ENCODE measurements around the gene MYL9. TPM values are rescaled to one million over a fixed set of nuclear protein-coding genes. Genes with fewer than 3 reads are reported as not detected.

The MYL9 gene
- total RNA-seq, 1 donor from 2014 or later, result 128 TPM

DNA sequence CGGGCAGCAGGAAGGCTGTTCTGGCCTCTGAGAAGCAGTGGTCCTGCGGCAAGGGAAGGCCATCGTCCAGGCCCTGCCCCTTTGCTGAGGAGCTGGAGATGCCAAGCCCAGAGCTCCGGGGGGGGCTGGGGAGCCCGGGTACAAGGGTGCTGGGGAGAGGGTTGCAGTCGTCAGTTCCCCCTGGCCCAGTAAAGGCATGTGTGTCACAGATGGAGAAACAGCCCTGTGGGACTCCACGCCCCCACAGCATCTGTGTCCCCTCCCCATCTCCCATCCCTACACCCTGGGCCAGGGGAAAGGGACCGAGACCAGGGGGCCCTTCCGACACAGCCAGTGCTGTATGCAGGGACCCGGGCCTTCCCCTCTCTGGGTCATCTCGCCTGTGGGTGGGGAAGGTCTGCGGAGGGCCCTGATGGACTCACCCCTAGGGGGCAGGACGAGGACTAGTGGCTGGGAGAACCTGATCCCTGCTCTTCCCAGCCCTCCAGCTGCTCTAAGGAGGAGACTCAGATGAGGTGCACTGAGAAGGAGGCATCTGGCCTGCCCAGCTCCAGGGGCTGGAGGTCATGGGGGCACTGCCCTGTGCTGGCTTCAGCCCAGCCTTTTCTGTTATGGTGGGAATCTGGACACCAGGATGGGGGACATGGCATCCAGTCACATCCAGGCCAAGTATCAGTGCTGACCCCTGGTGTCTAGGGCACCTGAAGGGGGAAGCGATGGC lies 609 bp downstream of the MYL9 start:
- no peaks in the 10 kb centered on the region for H3K36me3 Mint-ChIP-seq (ENCODE audit: low read depth, unreplicated experiment)
- TF ChIP-seq CTCF (IDR thresholded peaks at IDR 0.05; ENCODE audit: unreplicated experiment), result peak; percentile 53
- H3K4me1 Mint-ChIP-seq (ENCODE audit: unreplicated experiment), result peaks cover 18% of the 10 kb centered on the region
- no peaks in the 10 kb centered on the region for H3K9me3 Mint-ChIP-seq (ENCODE audit: unreplicated experiment)
- H3K27ac Mint-ChIP-seq (ENCODE audit: unreplicated experiment), result no peak overlapping the region
- peaks cover 17% of the 10 kb centered on the region for H3K27me3 Mint-ChIP-seq (ENCODE audit: unreplicated experiment)
- peak; percentile 69 for DNase-seq (ENCODE audit: low spot score)
- H3K4me3 Mint-ChIP-seq (ENCODE audit: unreplicated experiment), result peak overlapping the region; percentile 84

DNA sequence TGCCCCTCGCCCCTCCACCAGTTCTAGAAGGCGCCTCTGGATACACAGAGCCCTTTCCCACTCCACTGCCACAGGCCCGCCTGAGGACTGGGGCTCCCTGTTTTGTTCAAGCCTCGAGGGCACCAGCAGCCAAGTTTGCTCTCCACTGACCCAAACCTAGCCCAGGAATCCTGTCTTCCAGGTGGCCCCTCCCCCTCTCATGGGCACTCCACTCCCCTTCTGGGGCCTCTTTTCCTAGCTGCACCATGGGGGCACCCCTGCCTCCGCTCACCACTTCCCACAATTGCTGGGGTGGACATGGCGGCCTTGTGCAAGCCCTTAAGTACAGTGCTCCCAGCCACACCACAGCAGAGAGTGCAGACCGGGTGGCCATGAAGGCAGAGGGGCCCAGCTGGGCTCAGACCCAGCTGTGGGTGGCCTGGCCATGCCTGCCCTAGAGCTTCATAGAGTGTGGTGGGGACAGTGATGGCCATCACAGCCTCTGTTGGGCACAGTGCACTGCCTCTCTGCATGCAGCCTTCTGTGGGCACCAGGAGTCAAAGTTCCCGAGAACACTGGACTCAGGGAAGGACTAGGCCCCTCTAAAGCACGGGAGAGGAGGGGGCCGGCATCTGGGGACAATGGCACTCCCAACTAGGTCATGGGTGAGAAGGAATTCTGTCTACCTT lies 1.3 kb downstream of the MYL9 start:
- TF ChIP-seq CTCF (IDR thresholded peaks at IDR 0.05; ENCODE audit: unreplicated experiment), result no peak
- no peak for DNase-seq (ENCODE audit: low spot score)

DNA sequence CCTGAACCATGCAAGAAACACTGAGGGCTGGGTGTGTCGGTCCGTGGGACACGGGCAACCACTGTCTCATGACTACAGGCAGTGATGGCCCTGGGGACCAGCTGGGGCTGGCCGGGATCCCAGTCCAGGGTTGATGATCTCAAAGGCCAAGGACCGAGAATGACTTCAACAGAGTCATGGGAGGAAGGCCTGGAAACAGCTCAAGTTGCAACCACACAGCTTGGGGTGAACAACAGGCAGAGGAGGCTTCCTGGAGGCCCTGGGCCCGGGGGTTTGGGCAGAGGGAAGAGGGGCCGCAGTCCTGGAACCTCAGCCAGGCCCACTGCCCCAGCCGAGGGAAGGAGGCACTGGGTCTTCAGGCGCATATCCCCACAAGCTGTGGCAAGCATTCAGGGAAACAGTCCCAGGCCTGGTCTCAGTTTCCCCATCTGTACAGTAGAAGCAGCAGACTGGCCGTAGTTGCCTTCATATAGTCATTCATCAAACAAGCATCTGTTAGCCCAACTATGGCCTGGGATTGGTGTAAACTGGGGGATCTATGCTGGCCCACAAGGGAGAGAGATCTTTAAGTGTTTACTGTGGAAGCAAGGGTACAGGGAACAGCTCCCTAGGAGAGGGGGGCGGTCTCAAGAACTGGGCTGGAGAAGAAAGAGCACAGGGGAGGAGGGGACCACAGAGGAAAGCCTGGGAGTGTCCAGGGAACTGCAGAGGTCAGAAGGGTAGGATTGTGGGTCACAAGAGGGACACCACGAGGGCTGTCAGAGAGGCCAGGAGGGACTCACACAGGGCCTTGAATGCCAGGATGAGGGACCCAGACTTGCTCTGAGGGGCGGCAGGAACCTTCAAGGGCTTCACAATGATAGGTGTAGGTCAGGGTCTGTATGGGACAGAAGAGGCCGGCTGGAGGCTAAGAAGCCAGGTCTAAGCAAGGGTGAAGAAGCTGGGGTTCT lies 2.1 kb downstream of the MYL9 start:
- Mint-ChIP-seq H3K27ac (ENCODE audit: unreplicated experiment) (peak overlapping the region; percentile 53), H3K36me3 (ENCODE audit: low read depth, unreplicated experiment) (peaks cover 3% of the 10 kb centered on the region), H3K27me3 (ENCODE audit: unreplicated experiment) (peaks cover 20% of the 10 kb centered on the region), H3K9me3 (ENCODE audit: unreplicated experiment) (no peaks in the 10 kb centered on the region), H3K4me3 (ENCODE audit: unreplicated experiment) (no peak overlapping the region), H3K4me1 (ENCODE audit: unreplicated experiment) (peaks cover 18% of the 10 kb centered on the region)
- no peak for DNase-seq (ENCODE audit: low spot score)
- TF ChIP-seq CTCF (IDR thresholded peaks at IDR 0.05; ENCODE audit: unreplicated experiment), result no peak

More for the DNA sequence above, 1.3 kb downstream of the MYL9 start:
- Mint-ChIP-seq H3K27me3 (ENCODE audit: unreplicated experiment) (peaks cover 17% of the 10 kb centered on the region), H3K36me3 (ENCODE audit: low read depth, unreplicated experiment) (no peaks in the 10 kb centered on the region), H3K9me3 (ENCODE audit: unreplicated experiment) (no peaks in the 10 kb centered on the region), H3K4me1 (ENCODE audit: unreplicated experiment) (peaks cover 18% of the 10 kb centered on the region), H3K4me3 (ENCODE audit: unreplicated experiment) (no peak overlapping the region), H3K27ac (ENCODE audit: unreplicated experiment) (no peak overlapping the region)

- no peak for DNase-seq (ENCODE audit: low spot score)
- Mint-ChIP-seq H3K4me3 (ENCODE audit: unreplicated experiment) (no peak overlapping the region), H3K4me1 (ENCODE audit: unreplicated experiment) (peaks cover 18% of the 10 kb centered on the region), H3K27ac (ENCODE audit: unreplicated experiment) (no peak overlapping the region), H3K27me3 (ENCODE audit: unreplicated experiment) (peaks cover 23% of the 10 kb centered on the region), H3K9me3 (ENCODE audit: unreplicated experiment) (no peaks in the 10 kb centered on the region), H3K36me3 (ENCODE audit: low read depth, unreplicated experiment) (peaks cover 7% of the 10 kb centered on the region)
- TF ChIP-seq CTCF (IDR thresholded peaks at IDR 0.05; ENCODE audit: unreplicated experiment), result no peak
These were observed 3.1 kb downstream of the MYL9 start for GRCh38 chr20:36544134-36545018.
